Suprapubic skin (tissue), 4 donors: ENCODE data around the gene PNPLA1.

ENCODE experiments used
- CTCF ChIP-seq, 2 donors: fragments of 200-600 bp in 1 of 2; fragments of 450-650 bp in 1 of 2; sonication (generic) in 1 of 2; IDR thresholded peaks; one replicate each; pipeline ENCODE4 v1.5.1; 2016 to 2019; ENCODE audit warnings: antibody characterized with exemption in 2 of 2, mild to moderate bottlenecking in 1 of 2, moderate library complexity in 1 of 2
- EP300 ChIP-seq: sonication (generic); formaldehyde crosslinking; IDR thresholded peaks from one replicate; pipeline ENCODE4 v1.6.1; 2017; ENCODE audit warnings: antibody characterized with exemption
- POLR2A ChIP-seq, 2 donors: fragments of 450-650 bp; IDR thresholded peaks; one replicate each; pipeline ENCODE4 v1.6.1; 2017; ENCODE audit warnings: antibody characterized with exemption in 2 of 2, mild to moderate bottlenecking in 2 of 2, moderate library complexity in 2 of 2
- POLR2AphosphoS5 ChIP-seq, 3 donors: sonication (generic); formaldehyde crosslinking; IDR thresholded peaks; one replicate each; pipeline ENCODE4 v1.6.1; 2017; ENCODE audit warnings: antibody characterized with exemption in 3 of 3

DNA sequence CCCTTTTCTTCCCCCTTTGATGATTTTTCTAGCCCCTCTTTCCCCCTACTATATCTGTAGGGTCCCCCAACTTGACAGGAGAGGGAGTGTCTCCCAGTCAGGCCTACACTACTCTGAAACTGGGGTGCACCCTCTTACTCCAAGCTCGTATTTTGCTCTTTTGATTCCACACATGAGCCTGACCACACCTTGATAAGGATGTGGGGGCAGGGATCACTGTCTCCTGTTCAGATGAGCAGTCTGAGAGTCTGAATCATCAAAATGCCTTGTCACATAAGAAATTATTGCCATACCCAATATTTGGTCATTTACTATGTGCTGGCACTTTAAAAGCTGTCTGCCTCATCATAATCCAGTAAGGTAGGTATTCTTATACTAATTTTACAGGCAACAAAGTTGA lies 15.9 kb downstream of the PNPLA1 start:
- no peak for TF ChIP-seq CTCF (IDR thresholded peaks at IDR 0.05)
- TF ChIP-seq POLR2A (IDR thresholded peaks at IDR 0.05): no peak
- TF ChIP-seq POLR2AphosphoS5 (IDR thresholded peaks at IDR 0.05): no peak
- no peak for TF ChIP-seq EP300
